Left renal pelvis (tissue), 4 donors: Measurements from ENCODE around the gene IL1A. TPM values are rescaled to one million over a fixed set of nuclear protein-coding genes. Genes with fewer than 3 reads are reported as not detected.

Source experiments
- DNase-seq, 4 donors: peaks; one replicate each; pipeline ENCODE4 v3.0.0-alpha.2; 2013; ENCODE audit warnings: low read depth in 4 of 4, low spot score in 3 of 4
- polyA plus RNA-seq, 4 donors: library from polyadenylated mRNA; unstranded; fragments of 120-200 nt; gene quantifications; one replicate each; pipeline ENCODE4 v1.2.1, GENCODE V29; 2013; ENCODE audit not compliant: insufficient read length in 4 of 4

Gene IL1A
- polyA plus RNA-seq, 4 donors, result 0.10 to 0.61 (median 0.19) TPM

DNA sequence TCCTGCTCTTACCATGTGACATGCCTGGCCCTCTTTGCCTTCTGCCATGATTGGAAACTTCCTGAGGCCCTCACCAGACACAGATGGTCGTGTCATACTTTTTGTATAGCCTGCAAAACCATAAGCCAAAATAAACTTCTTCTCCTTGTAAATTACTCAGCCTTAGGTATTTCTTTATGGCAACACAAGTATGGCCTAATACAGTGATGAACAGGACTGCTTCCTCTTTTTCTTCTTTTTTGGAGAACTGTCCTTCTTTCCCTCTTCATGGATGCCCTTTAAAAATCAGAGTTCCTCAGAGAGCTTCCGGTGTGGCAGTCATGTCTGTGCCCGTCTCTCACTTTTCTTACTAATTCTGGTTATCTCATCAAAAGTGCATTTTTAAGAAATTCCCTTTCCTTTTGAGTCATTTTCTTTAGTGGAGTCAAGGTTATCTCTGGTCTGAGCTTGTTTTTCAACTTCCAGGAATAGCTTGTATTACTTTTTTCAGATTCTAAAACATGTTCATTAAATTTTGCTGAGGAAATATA, 9.2 kb upstream of the IL1A start:
- no peak for DNase-seq

GRCh38 chr2:112792419-112792818, 8.1 kb upstream of the IL1A start:
- no peak for DNase-seq

- DNase-seq, result no peak
Measured at GRCh38 chr2:112791693-112792230, 7.5 kb upstream of the IL1A start.

GRCh38 chr2:112791019-112791418, 6.7 kb upstream of the IL1A start:
- no peak for DNase-seq

DNA sequence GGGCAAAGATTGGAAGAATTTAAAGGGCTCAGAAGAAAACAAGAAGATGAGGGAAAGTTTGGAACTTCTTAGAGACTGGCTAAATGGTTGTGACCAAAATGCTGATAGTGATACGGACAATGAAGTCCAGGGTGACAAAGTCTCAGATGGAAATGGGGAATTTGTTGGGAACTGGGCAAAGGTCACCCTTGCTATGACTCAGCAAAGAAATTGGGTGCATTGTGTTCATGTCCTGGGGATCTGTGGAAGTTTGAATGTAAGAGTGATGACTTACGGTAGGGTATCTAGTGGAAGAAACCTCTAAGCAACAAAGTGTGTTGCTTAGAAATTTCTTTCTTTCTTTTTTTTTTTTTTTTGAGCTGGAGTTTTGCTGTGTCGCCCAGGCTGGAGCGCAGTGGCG, 6.0 kb upstream of the IL1A start:
- no peak for DNase-seq

DNA sequence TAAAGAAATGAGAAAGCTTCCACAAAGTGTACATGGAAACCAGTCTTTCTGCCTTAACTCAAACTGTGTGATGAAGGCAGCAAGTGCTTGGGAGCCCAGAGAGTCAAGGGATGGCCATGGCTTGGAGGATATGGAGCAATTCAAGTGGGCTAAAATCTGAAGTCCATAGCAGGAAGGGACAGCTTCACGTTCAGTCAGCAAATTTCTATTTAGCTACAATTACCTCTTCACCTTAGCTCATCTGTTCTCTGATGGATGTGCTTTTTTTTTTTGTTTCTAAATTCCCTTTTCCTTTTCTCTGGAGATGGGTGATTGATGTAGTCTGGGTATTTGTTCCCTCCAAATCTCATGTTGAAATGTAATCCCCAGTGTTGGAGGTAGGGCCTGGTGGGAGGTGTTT, 4.9 kb upstream of the IL1A start:
- no peak for DNase-seq

DNA sequence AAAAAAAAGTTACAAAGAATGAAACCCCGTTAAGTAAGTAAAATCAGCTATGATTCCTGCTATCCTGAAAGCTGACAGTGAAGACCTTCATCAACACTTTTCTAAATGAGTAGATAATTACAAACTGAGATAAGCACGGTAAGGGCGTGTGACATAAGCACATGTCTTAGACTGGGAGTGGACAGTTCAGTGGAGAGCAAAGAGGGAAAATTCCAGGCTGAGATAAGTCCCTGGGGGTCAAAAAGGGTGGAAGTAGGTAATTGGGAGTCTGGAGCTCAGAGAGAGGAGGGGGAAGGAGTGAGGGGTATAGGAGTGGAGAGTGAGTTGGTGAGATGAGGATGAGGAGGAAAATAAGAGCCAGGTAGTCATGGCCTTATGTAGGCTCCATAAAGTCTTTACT, 4.4 kb upstream of the IL1A start:
- DNase-seq, result no peak

GRCh38 chr2:112787729-112788393, 3.6 kb upstream of the IL1A start:
- no peak for DNase-seq

DNA sequence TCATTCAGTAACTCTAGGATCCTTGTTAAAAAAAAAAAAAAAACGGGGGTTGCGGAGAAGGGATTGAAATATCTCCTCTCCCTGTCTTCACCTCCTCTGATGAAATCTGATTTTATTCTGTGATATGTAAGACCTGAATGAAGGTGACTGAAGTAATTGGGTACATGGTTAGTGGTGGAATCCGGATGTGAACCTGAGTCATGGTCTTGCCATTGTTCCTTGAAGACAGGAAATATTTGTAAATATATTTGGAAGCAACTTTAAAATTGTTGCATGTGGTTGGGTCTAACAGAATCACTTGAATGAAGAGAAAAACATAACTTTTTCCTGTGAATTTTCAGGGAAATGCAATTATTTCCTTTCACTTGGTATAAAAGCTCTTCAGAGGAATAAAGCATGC, 3.0 kb upstream of the IL1A start:
- DNase-seq, result no peak

DNA sequence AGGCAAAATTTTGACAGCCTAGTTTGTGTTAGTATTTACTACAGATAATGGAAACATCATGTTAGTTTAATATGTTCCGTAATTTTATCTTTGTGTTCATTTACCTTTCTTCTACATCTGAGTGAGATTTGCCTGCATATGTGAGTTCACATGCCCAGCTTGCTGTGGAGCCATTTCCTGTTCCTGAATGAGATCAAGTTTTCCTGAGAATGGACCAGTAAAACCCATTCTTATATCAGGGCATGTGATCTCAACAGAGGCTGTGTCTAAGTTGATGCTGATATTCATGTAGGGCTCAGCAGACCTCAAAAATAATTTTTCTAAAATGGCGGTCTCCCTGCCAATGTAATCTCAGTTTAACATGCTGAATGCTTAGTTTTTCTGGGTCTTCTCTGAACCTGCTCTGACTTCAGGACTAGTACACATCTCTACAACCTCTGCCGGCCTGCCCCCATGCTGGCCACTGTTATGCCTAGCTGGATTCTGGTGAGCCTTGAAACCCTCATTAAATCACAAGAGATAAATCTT, 1.0 kb downstream of the IL1A start:
- DNase-seq, result no peak

DNA sequence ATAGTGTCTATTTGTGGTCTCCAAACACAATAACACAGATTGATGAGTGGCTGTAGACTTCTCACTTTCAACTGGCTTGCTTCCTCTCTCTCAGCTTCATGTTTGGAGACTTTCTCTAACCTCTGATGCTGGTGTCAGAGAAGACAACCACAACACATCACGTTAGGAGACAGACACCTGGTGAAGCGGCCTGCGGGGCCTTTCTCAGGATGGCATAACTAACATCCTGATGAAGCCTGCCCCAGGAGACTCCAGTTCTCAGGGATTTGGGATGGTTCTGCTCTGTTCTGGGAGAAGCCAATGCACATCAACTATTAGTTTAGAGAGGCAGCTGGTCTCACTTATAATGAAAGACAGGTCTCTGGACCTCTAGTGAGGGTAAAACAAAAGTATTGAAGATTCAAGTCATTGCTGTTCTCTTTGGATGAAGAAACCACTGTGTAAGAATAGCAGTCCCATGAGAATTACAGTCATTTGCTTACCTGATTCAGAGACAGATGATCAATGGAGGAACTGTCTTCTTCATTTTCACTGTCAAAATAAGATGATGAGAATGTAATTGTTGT, 2.0 kb downstream of the IL1A start:
- DNase-seq, result no peak

DNA sequence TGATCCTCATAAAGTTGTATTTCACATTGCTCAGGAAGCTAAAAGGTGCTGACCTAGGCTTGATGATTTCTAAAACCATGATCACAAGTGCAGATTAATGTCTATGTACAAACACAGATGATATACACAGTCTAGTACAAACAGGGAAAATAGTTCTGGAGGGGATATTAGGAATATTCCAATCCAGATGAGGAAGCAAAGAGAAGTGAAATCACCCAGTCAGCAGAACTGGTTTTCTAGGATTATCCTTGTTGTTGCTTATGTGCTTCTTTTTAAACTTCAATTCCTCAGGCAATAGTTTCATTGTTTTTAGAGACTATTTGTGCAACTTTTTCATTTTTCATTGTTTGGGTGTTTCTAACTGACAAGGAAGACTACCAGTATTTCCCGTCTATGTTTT, 4.7 kb downstream of the IL1A start:
- DNase-seq, result no peak

DNA sequence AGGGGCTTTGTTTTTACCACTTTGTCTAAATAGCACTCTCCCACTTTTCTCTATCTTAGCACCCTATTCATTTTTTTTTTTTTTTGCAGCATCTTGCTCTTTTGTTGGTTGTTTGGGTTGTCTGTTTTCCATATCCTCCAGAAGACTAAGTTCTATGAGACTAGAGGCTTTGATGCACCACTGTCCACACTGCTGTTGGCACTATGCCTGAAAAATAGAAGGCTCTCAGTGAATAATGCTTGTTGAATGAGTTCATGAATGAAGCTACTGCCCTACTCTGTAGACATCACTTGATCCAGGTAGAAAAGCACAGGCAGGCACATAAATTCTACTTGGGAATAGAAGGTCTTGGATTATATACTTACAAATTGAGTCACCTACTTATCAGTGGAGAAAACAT, 7.3 kb downstream of the IL1A start:
- no peak for DNase-seq

GRCh38 chr2:112776113-112776512, 8.2 kb downstream of the IL1A start:
- DNase-seq, result no peak

DNA sequence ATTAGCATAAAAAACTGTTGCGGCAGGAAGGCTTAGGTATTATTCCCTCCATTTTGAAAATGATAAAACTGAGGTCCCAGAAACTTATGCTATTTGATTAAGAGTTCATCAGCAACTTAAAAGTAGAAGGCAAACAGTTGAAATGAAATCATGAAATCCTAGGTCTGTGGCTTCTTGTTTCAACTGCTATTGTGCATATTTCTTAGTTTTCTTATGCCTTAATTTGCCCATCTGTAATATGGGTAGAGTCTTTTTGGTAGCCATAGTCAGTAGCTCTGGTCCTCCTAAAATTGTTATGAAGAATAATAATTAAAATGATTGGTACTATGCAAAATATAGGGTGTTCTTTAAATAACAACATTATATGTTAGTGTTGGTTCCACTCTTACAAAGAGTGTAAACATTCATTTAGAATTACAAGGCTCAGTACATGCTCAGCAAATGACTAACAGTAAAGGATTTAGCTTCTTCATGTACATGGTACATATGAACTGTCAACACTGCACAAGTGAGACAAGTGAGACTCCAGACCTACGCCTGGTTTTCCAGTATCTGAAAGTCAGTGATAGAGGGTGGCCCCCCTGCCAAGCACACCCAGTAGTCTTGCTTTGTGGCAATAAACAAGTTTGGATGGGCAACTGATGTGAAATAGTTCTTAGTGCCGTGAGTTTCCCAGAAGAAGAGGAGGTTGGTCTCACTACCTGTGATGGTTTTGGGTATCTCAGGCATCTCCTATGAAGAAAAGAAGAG, 9.6 kb downstream of the IL1A start:
- no peak for DNase-seq

- no peak for DNase-seq
Measured at GRCh38 chr2:112773556-112773955, 10.7 kb downstream of the IL1A start.

DNA sequence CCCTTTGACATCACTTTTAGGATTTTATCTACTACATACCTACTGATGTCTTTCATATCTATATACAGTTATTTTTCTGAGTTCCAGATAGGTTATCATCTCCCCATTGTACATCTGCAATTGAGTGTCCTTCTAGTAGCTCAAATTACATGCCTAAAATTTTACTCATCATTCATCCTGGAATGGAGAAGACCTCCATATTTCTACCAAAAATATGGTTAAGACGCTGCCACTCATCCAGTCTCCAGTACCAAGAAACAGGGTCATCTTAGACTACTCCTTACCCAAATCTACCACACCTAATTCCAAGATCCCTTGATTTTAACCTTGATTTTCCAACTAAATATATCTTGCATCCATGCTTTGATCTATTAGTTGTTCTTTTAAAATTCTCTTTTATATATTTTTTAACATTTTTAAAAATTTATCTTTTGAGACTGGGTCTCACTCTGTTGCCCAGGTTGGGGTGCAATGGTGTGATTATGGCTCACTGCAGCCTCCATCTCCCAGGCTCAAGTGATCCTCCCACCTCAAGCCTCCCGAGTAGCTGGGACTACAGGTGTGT, 11.3 kb downstream of the IL1A start:
- no peak for DNase-seq

- no peak for DNase-seq
Measured at GRCh38 chr2:112772322-112772721, 12.0 kb downstream of the IL1A start.

DNA sequence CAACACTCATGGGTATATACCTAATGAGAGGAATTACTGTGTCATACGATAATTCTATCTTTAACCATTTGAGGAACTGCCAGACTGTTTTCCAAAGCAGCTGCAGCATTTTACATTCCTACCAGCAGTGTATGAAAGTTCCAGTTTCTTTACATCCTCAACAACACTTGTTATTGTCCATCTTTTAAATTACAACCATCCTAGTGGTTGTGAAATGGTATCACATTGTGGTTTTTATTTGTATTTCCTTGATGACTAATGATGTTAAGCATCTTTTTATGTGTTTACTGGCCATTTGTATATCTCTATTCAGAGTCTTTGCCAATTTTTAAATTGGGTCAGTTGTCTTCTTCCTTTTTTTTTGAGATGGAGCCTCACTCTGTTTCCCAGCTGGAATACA, 15.9 kb downstream of the IL1A start:
- DNase-seq, result no peak

DNA sequence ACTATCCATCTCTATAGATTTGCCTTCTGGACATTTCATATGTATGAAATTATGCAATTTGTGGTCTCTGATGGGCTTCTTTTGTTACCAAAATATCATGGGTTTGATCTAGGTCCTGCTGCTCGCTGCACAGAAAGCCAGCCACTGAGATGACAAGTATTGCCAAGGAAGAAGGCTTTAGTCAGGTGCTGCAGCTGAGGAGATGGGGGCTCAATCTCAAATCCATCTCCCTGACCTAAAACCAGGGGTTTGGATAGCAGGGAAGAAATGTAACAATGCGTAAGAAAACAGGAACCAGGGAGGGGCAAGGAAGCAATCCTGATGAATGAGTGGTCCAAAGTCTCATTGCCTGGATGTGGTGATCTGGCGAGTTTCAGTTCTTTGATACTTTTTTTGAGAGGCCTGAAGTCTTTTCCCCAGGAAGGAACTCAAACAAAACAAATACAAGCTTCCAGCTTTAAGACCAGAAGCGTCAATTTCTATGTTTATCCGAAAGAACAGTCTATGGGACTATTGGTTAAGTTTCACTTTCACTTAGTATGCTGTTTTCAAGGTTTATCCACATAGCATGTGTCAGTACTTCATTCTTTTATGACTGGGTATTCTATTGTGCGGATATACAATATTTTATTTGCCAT, 16.5 kb downstream of the IL1A start:
- DNase-seq, result no peak

DNA sequence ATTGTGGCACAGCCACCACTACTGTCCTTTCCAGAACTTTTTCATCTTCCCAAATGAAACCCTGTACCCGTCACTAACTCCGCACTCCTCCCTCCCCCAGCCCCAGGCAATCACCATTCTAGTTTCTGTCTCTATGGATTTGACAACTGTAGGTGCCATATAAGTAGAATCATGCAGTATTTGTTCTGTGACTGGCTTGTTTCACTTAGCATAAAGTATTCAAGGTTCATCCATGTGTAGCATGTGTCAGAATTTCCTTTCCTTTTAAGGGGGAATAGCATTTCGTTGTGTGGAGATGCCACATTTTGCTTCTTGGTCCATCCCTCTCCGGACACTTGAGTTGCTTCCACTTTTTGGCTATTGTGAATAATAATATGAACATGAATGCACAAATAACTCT, 19.0 kb downstream of the IL1A start:
- no peak for DNase-seq
